RWPE1 (cell line): ENCODE data around the gene SMIM13.

Experiments used
- CTCF ChIA-PET: fragments of 350-600 bp; sonication (Branson Sonifier 250); formaldehyde crosslinking; extraction: SDS; loops from one replicate; lab custom pipeline; 2021; lab: Yijun Ruan, JAX
- POLR2A ChIA-PET: fragments of 400-600 bp; formaldehyde crosslinking; extraction: SDS; loops from one replicate; lab custom pipeline; 2020; ENCODE audit warnings: antibody characterized with exemption; ENCODE audit not compliant: low non-redundant PET; lab: Yijun Ruan, JAX
- DNase-seq: peaks from one replicate; pipeline ENCODE4 v3.0.0; 2012; ENCODE audit warnings: low spot score
- H3K27ac ChIP-seq: fragments of 450-650 bp; 2 replicates; pipeline ENCODE4 v1.5.1; 2017
- CTCF ChIP-seq: fragments of 450-650 bp; conservative IDR thresholded peaks from 2 replicates; pipeline ENCODE4 v1.5.1; 2017; ENCODE audit warnings: low read depth, mild to moderate bottlenecking

The SMIM13 gene

GRCh38 chr6:11143394-11144371 is 50.0 kb downstream of the SMIM13 start:
- no peak for TF ChIP-seq CTCF
- ChIA-PET POLR2A (no interaction called here), CTCF (interaction anchor here (0.6 to 2.5 kb wide), 9 partner anchors 118 to 432 kb away, joined by 3 to 17 read pairs (median 3); no protein-coding TSS in a partner anchor)
- peak; percentile 94 for DNase-seq
- H3K27ac ChIP-seq: peak overlapping the region; percentile 74

DNA sequence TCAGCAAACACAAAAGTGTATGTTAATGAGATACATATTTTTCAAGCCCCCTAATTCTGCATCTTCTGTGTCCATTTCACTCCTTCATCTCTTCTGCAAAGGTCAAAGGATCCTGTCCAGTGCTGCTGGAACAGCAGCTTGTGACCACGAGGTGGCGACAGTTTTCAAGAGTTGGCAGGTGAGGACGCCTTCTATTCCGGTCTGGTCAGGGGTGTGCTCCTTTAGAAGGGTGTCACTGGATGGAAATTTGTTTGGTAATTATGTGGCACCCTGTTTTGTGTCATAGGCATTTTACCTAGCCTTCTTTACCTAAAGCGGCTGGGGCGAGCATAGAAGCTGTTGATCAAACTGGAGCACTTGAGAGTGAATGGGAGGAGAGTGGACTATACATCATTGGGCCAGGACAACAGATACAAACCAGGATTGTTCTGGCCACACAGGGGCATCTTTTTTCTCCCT is 50.8 kb downstream of the SMIM13 start:
- no peak overlapping the region for H3K27ac ChIP-seq

GRCh38 chr6:11146117-11146826 is 52.6 kb downstream of the SMIM13 start:
- DNase-seq: no peak
- peak overlapping the region; percentile 53 for H3K27ac ChIP-seq
- CTCF ChIA-PET: no interaction called here
- POLR2A ChIA-PET: no interaction called here
- TF ChIP-seq CTCF: no peak

More for the DNA sequence above, 50.8 kb downstream of the SMIM13 start:
- TF ChIP-seq CTCF: peak; percentile 87
- ChIA-PET POLR2A (no interaction called here), CTCF (interaction anchor here (0.6 to 2.5 kb wide), 8 partner anchors 118 to 432 kb away, joined by 3 to 17 read pairs (median 3); no protein-coding TSS in a partner anchor)
- DNase-seq: peak; percentile 76

DNA sequence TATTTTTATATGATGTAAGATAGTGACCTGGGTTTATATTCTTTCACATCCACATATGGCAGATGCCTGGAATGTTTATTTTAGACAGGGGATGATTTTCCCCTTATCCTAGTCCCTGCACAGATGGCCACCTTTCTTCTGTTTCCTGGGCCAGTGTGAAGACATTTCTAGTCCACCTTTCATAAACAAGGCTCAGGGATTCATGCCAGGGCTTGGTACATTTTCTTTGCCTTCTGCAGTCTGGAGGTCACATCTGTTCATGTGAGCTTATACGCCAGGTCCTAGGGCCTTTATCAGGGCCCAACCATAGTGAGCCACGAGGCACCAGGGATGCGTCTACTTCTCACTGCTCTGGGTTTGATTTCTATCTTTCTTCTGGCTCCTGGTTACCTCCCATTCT is 55.9 kb downstream of the SMIM13 start:
- ChIA-PET CTCF (no interaction called here), POLR2A (no interaction called here)
- no peak for DNase-seq
- no peak for TF ChIP-seq CTCF
- H3K27ac ChIP-seq: no peak overlapping the region

DNA sequence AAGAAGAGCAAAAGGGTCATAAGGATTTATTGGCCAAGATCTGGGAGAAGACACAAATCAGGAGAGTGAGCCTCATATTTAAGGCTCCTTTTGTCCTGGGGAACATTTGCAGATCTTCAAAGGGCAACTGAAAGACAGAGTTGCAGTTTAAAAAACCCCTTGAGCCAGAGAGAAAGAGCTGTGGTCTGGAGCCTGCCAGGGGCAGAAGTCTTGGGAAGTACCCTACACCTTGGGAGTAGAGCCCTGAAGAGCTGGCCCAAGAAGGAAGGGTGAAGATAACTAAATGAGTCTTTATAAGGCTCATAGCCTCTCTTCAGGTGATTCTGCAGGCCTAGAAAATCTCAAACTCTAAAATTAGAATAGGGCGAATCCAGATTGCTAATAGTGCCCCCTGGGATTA is 57.9 kb downstream of the SMIM13 start:
- CTCF ChIA-PET: interaction anchor here (0.6 to 0.7 kb wide), 2 partner anchors 257 to 1969 kb away, joined by 3 read pairs; no protein-coding TSS in a partner anchor
- no peak for DNase-seq
- no peak overlapping the region for H3K27ac ChIP-seq
- POLR2A ChIA-PET: no interaction called here
- no peak for TF ChIP-seq CTCF

- TF ChIP-seq CTCF: no peak
- H3K27ac ChIP-seq: no peak overlapping the region
- POLR2A ChIA-PET: no interaction called here
- CTCF ChIA-PET: no interaction called here
- no peak for DNase-seq
Observed at GRCh38 chr6:11152581-11152980, 58.9 kb downstream of the SMIM13 start.
